GM23248 (cell line): ENCODE data around the gene ASB5.

Source experiments
- EZH2 ChIP-seq: fragments of 200-600 bp; sonication (generic); IDR thresholded peaks from 2 replicates; pipeline ENCODE4 v1.6.1; 2018; ENCODE audit warnings: antibody characterized with exemption, mild to moderate bottlenecking; ENCODE audit not compliant: insufficient read depth, poor library complexity, severe bottlenecking
- EZH2phosphoT487 ChIP-seq: fragments of 200-600 bp; sonication (generic); IDR thresholded peaks from 2 replicates; pipeline ENCODE4 v1.6.1; 2018; ENCODE audit warnings: antibody characterized with exemption, moderate library complexity, mild to moderate bottlenecking, low read depth; ENCODE audit not compliant: insufficient read depth

DNA sequence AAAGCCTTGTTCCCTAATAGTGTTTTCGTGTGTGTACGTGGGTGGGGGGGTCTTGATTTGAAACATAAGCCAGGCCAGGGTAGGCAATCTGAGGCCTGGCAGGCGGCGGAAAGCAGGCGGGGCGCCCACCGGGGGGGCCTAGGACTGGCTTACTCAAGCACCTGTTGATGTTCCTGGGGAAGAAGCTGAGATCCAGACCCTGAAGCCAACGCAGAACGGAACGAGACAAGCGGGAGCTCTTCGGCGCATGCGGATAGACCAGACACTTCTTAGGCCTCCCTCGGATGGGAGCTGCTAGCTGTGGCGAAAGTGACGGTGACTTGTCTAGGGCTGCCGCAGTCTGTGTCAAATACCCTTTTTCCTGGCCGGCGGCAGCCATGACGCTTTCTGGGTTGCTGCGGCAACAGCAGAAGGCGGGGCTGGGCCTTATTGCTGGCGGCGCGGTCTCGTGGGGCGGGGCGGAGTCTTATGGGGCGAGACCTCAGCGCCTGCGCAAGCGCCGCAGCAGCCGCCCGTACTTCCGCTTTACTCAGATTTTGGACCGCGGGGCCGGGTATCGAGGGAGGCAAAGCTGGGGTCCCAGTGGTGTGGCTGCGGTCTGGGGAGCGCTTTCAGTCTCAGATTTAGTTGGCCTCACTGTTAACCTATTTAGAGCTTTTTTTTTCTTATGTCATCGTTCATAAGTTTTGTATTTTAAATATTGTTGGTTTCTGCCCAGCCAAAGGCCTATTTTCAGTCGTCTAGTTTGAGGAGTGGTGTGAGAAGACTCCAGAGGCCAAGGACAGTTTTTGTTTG, 73.6 kb downstream of the ASB5 start, which contains the start of gene SPATA4:
- TF ChIP-seq EZH2 (no peak), EZH2phosphoT487 (no peak)
